ENCODE measurements around the gene ARHGAP18. TPM values are rescaled to one million over a fixed set of nuclear protein-coding genes. Genes with fewer than 3 reads are reported as not detected.

ARHGAP18 gene
- polyA plus RNA-seq, 1 donor from 2014 or later, result 3.5 TPM

- peaks cover 1% of the 10 kb centered on the region for H3K27me3 Mint-ChIP-seq
- peaks cover 3% of the 10 kb centered on the region for H3K36me3 Mint-ChIP-seq
- no peak overlapping the region for H3K27ac Mint-ChIP-seq
- H3K9me3 Mint-ChIP-seq, result no peaks in the 10 kb centered on the region
- H3K4me3 Mint-ChIP-seq, result no peak overlapping the region
- no peaks in the 10 kb centered on the region for H3K4me1 Mint-ChIP-seq
Measured at GRCh38 chr6:129534926-129535325, 175.1 kb downstream of the ARHGAP18 start.

Other genes with a start within 250 kb of the ARHGAP18 start
- gene TMEM244, start 151.1 kb upstream of the ARHGAP18 start, polyA plus RNA-seq, result 0.84 TPM

Data from IgD-negative memory B cell (primary cell).